K562 (cell line): ENCODE data around the gene CARF. TPM values are rescaled to one million over a fixed set of nuclear protein-coding genes. Genes with fewer than 3 reads are reported as not detected.

Experiments used
- BMI1 ChIP-seq: fragments of 150-350 bp; IDR thresholded peaks from 2 replicates; pipeline ENCODE4 v1.6.1; 2014; ENCODE audit warnings: low read length
- COPS2 ChIP-seq: fragments of 450-650 bp; conservative IDR thresholded peaks from 2 replicates; pipeline ENCODE4 v1.6.1; 2016; ENCODE audit warnings: mild to moderate bottlenecking, moderate library complexity
- CXXC5 ChIP-seq: fragments of 250-450 bp; sonication (Bioruptor Pico); IDR thresholded peaks from 2 replicates; pipeline ENCODE4 v1.8.0; 2022; ENCODE audit warnings: inconsistent platforms, mild to moderate bottlenecking, moderate library complexity
- E2F4 ChIP-seq: sonication (generic); formaldehyde crosslinking; IDR thresholded peaks from 2 replicates; pipeline ENCODE4 v1.8.0; 2022; ENCODE audit warnings: mild to moderate bottlenecking, low read depth, missing genetic modification reagents
- E2F6 ChIP-seq, 2 experiments: IDR thresholded peaks; 2 replicates each; pipeline ENCODE4 v1.6.1; 2011; ENCODE audit warnings: borderline replicate concordance in 1 of 2, control low read depth in 1 of 2, low read depth in 1 of 2, low read length in 1 of 2, mild to moderate bottlenecking in 1 of 2, mixed read lengths in 1 of 2, moderate library complexity in 1 of 2; ENCODE audit not compliant: insufficient read depth in 1 of 2, insufficient read length in 1 of 2, poor library complexity in 1 of 2, severe bottlenecking in 1 of 2; ENCODE audit errors: extremely low read depth in 1 of 2
- EGR1 ChIP-seq: fragments of 450-650 bp; conservative IDR thresholded peaks from 2 replicates; pipeline ENCODE4 v1.6.1; 2017; ENCODE audit warnings: mild to moderate bottlenecking
- HMGN3 ChIP-seq: IDR thresholded peaks from 2 replicates; pipeline ENCODE4 v1.6.1; 2011; ENCODE audit warnings: borderline replicate concordance, low read depth, mild to moderate bottlenecking, mixed read lengths, low read length; ENCODE audit not compliant: insufficient read length; ENCODE audit errors: extremely low read depth
- NFE2L1 ChIP-seq: fragments of 450-650 bp; IDR thresholded peaks from 2 replicates; pipeline ENCODE4 v1.6.1; 2016; ENCODE audit warnings: missing genetic modification characterization, low read depth, mild to moderate bottlenecking, missing compliant biosample characterization, moderate library complexity, borderline replicate concordance
- NONO ChIP-seq, 2 experiments: fragments of 200-400 bp in 1 of 2; fragments of 450-650 bp in 1 of 2; formaldehyde crosslinking in 1 of 2; IDR thresholded peaks; 2 replicates each; pipeline ENCODE4 v1.6.1; 2017; ENCODE audit warnings: low read depth in 2 of 2, mild to moderate bottlenecking in 2 of 2, moderate library complexity in 2 of 2, low read length in 1 of 2
- RREB1 ChIP-seq: fragments of 250-450 bp; sonication (Bioruptor Pico); IDR thresholded peaks from 2 replicates; pipeline ENCODE4 v1.4.0; 2020
- TAF1 ChIP-seq: IDR thresholded peaks from 2 replicates; pipeline ENCODE4 v1.6.1; 2011; ENCODE audit warnings: mild to moderate bottlenecking, low read length, moderate library complexity; ENCODE audit not compliant: insufficient read depth, control insufficient read depth, severe bottlenecking; ENCODE audit errors: extremely low read depth
- TGIF2 ChIP-seq: sonication (generic); formaldehyde crosslinking; IDR thresholded peaks from 2 replicates; pipeline ENCODE4 v1.8.1; 2022; ENCODE audit warnings: mild to moderate bottlenecking, missing genetic modification reagents, moderate library complexity
- ZBTB7A ChIP-seq: IDR thresholded peaks from 2 replicates; pipeline ENCODE4 v1.6.1; 2011; ENCODE audit warnings: low read depth, mild to moderate bottlenecking, low read length, moderate library complexity, borderline replicate concordance; ENCODE audit not compliant: control insufficient read depth
- ZNF316 ChIP-seq: fragments of 450-650 bp; IDR thresholded peaks from 2 replicates; pipeline ENCODE4 v1.6.1; 2016
- polyA plus RNA-seq, 8 experiments: library from polyadenylated mRNA; depleted of rRNA in 4 of 8; stranded (reverse) in 5 of 8; unstranded in 3 of 8; fragments of >200 nt; fragmentation: Nextera tagmentation in 2 of 8; fragmentation: Illumina TruSeq in 1 of 8; extraction: Ambion mirVana in 2 of 8; extraction: Trizol in 1 of 8; gene quantifications; 2 replicates each; pipeline versions ENCODE4 v1.2.1 to v1.2.3, GENCODE V29; 2011 to 2014; ENCODE audit warnings: inconsistent platforms in 1 of 8, missing spikeins in 1 of 8
- total RNA-seq, 7 experiments: library from RNA; depleted of rRNA in 6 of 7; stranded (reverse); fragments of >200 nt in 6 of 7; fragmentation: Illumina TruSeq in 2 of 7; extraction: Trizol in 2 of 7; gene quantifications; 2 replicates each; pipeline versions ENCODE4 v1.2.1 to v1.2.3, GENCODE V29; 2011 to 2021; ENCODE audit warnings: low replicate concordance in 1 of 7

Gene CARF
- total and polyA plus RNA-seq, 9 of the 15 experiments (the other 6 are each of a cell fraction or from before 2014, with no cell fraction given): 0.31 to 4.2 (median 1.2) TPM

DNA sequence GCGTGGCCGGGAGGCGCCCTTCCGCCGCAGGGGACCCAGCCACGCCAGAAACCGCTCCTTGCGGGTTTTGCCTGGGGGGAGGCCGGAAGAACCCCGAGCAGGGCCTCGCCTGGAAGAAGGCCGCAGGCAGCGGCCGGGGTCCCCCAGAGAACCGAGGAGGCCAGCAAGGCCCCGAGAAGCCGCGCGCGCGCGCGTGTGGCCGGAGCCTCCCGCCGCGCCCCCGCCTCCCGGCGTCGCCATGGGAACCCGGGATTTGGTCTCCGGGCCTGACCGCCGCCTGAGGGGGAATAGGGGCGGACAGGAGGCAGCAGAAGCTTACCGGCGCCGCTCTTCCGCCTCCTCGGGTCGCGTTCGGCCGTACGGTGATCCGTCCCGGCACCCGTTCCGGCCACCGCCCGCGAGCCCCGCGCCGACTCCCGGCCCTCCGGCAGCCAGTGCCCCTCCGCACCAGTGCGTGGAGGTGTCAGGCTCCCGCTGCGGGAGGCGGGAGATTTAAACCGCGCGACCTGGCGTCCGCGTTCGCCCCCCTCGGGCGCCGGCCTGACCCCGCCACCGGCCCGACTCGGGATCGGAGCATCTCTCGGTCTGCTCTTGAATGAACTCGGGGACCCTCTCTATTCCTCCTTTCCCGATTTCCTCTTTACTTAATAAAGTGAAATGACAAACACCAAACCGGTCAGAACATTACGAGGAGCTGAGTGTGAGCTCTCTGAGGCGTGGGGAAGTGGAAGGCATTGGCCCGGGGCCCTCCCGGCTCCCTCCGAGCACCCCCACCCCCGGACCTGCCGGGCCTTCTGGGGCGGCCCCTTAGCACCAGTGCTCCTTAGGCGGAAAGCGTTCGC is 40.6 kb upstream of the CARF start, which contains the start of gene ICA1L (continued):
- peak; percentile 51; the same call in 1 of the 2 replicates for TF ChIP-seq ZBTB7A
- peak in 1 of 2 experiments; percentile 47; a peak in 1 of 4 replicates for TF ChIP-seq NONO (IDR thresholded peaks at IDR 0.05; ENCODE audit: low read depth in 2 of 2, low read length in 1 of 2)
- peak; percentile 59; the same call in 1 of the 2 replicates for TF ChIP-seq TGIF2
- TF ChIP-seq CXXC5: peak; percentile 75
- TF ChIP-seq TAF1: peak; percentile 12
- TF ChIP-seq ZNF316: no peak
- TF ChIP-seq NFE2L1 (tag): no peak
- peak; percentile 95 for TF ChIP-seq E2F4
- peak; percentile 60 to 86 for TF ChIP-seq E2F6 (IDR thresholded peaks at IDR 0.05; ENCODE audit: borderline replicate concordance in 1 of 2, extremely low read depth in 1 of 2, insufficient read depth in 1 of 2, insufficient read length in 1 of 2, low read depth in 1 of 2, low read length in 1 of 2, poor library complexity in 1 of 2, severe bottlenecking in 1 of 2)
- peak; percentile 59; the same call in 1 of the 2 replicates for TF ChIP-seq BMI1
- TF ChIP-seq RREB1 (CRISPR knock-in tag): 0 out of 2 replicates have a peak, but pooled peaks have one; percentile 55
- peak; percentile 57 for TF ChIP-seq EGR1
- TF ChIP-seq COPS2: no peak
- TF ChIP-seq HMGN3: peak; percentile 8
